Left forelimb (tissue), 1 donor: Measurements from ENCODE around the gene CSNK1G2.

ENCODE experiments used
- DNase-seq: peaks from one replicate; pipeline ENCODE4 v3.0.0-alpha.2; 2018; ENCODE audit warnings: low spot score

The CSNK1G2 gene

GRCh38 chr19:1968279-1969175, 27.6 kb downstream of the CSNK1G2 start:
- DNase-seq = no peak

- DNase-seq = no peak
Measured at GRCh38 chr19:1969176-1970002, 28.4 kb downstream of the CSNK1G2 start.

- DNase-seq = no peak
Measured at GRCh38 chr19:1970003-1970805, 29.2 kb downstream of the CSNK1G2 start.

- no peak for DNase-seq
Measured at GRCh38 chr19:1970806-1971502, 30.0 kb downstream of the CSNK1G2 start.

GRCh38 chr19:1974381-1975161, 33.6 kb downstream of the CSNK1G2 start:
- no peak for DNase-seq

GRCh38 chr19:1975162-1975480, 34.1 kb downstream of the CSNK1G2 start:
- no peak for DNase-seq

GRCh38 chr19:1977120-1977519, 36.1 kb downstream of the CSNK1G2 start:
- DNase-seq = no peak

GRCh38 chr19:1978346-1978894, 37.4 kb downstream of the CSNK1G2 start:
- no peak for DNase-seq

GRCh38 chr19:1979017-1979416, 38.0 kb downstream of the CSNK1G2 start:
- no peak for DNase-seq

GRCh38 chr19:1979642-1980041, 38.7 kb downstream of the CSNK1G2 start:
- no peak for DNase-seq

- DNase-seq = no peak
Measured at GRCh38 chr19:1980091-1980808, 39.3 kb downstream of the CSNK1G2 start.

- DNase-seq = peak; percentile 60
Measured at GRCh38 chr19:1980809-1981181, 39.8 kb downstream of the CSNK1G2 start.

GRCh38 chr19:1981253-1981652, 40.3 kb downstream of the CSNK1G2 start:
- DNase-seq = no peak

- peak; percentile 62 for DNase-seq
Measured at GRCh38 chr19:1984357-1984756, 43.4 kb downstream of the CSNK1G2 start.

GRCh38 chr19:1985588-1986356, 44.8 kb downstream of the CSNK1G2 start:
- DNase-seq = no peak

- DNase-seq = no peak
Measured at GRCh38 chr19:1986357-1987162, 45.6 kb downstream of the CSNK1G2 start.

- DNase-seq = peak; percentile 60
Measured at GRCh38 chr19:1987197-1988187, 46.5 kb downstream of the CSNK1G2 start.
